Occipital lobe (tissue), 2 donors: Measurements from ENCODE around the gene CLIC5. TPM values are rescaled to one million over a fixed set of nuclear protein-coding genes. Genes with fewer than 3 reads are reported as not detected.

ENCODE experiments used
- DNase-seq: peaks from one replicate; lab custom pipeline; 2025; lab: John Stamatoyannopoulos, UW
- total RNA-seq: library from RNA; depleted of rRNA; stranded (reverse); fragments of >200 nt; gene quantifications from one replicate; pipeline ENCODE4 v1.2.3, GENCODE V29; 2014

Gene CLIC5
- total RNA-seq, result 0.47 TPM

- no peak for DNase-seq
These were observed at the start of gene CLIC5 for GRCh38 chr6:46015119-46015968. CLIC5 (minus strand) TSS chr6:46015860; CDS start chr6:46015542, 318 bp downstream.

- no peak for DNase-seq
These were observed 47.3 kb upstream of the CLIC5 start for GRCh38 chr6:46062991-46063390.

- no peak for DNase-seq
These were observed 46.7 kb upstream of the CLIC5 start for GRCh38 chr6:46062312-46062711.

- no peak for DNase-seq
These were observed 45.8 kb upstream of the CLIC5 start for GRCh38 chr6:46061497-46061896.

GRCh38 chr6:46059608-46060007 lies 43.9 kb upstream of the CLIC5 start:
- DNase-seq, result no peak

- DNase-seq, result no peak
These were observed 43.3 kb upstream of the CLIC5 start for GRCh38 chr6:46058951-46059350.

GRCh38 chr6:46057792-46058191 lies 42.1 kb upstream of the CLIC5 start:
- DNase-seq, result no peak

- no peak for DNase-seq
These were observed 41.4 kb upstream of the CLIC5 start for GRCh38 chr6:46056906-46057529.

- no peak for DNase-seq
These were observed 38.9 kb upstream of the CLIC5 start for GRCh38 chr6:46054516-46054915.

GRCh38 chr6:46053039-46053933 lies 37.6 kb upstream of the CLIC5 start:
- no peak for DNase-seq

GRCh38 chr6:46052479-46052878 lies 36.8 kb upstream of the CLIC5 start:
- DNase-seq, result no peak

GRCh38 chr6:46051962-46052361 lies 36.3 kb upstream of the CLIC5 start:
- no peak for DNase-seq

GRCh38 chr6:46050845-46051405 lies 35.3 kb upstream of the CLIC5 start:
- no peak for DNase-seq

GRCh38 chr6:46048646-46049297 lies 33.1 kb upstream of the CLIC5 start:
- no peak for DNase-seq

- no peak for DNase-seq
These were observed 31.0 kb upstream of the CLIC5 start for GRCh38 chr6:46046558-46047174.

GRCh38 chr6:46044881-46045617 lies 29.4 kb upstream of the CLIC5 start:
- DNase-seq, result no peak

GRCh38 chr6:46042355-46042999 lies 26.8 kb upstream of the CLIC5 start:
- DNase-seq, result no peak

GRCh38 chr6:46040288-46040687 lies 24.6 kb upstream of the CLIC5 start:
- DNase-seq, result no peak

- DNase-seq, result no peak
These were observed 24.0 kb upstream of the CLIC5 start for GRCh38 chr6:46039646-46040045.
